NAMALWA (cell line): ENCODE data around the gene ELOVL1.
"Not testable (repeated sequence)": the region's sequence is repeated elsewhere in the genome, so short reads cannot be mapped to it uniquely, and the experiment has no call there.

Experiments used
- DNase-seq: peaks from one replicate; pipeline ENCODE4 v3.0.0-alpha.2; 2015; ENCODE audit warnings: low spot score

ELOVL1 gene

DNA sequence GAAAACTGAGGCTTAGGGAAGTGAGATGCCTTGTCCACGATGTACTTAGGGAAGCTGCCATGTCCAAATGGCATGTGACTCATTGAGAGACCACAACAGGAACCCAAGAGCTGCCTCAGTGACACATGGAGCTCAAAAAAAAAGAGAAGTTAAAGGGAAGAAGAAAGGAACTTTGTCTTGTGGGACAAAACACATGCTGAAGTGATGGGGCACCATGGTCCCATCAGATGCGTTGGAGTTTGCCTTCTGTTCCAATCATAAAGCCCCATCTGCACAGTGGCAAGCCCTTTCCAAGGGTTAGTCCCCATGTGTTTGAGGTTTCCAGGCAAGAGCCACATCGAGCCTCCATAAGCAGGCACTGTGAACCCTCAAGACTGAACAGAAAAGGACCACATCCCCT is 13.8 kb upstream of the ELOVL1 start:
- DNase-seq = no peak

DNA sequence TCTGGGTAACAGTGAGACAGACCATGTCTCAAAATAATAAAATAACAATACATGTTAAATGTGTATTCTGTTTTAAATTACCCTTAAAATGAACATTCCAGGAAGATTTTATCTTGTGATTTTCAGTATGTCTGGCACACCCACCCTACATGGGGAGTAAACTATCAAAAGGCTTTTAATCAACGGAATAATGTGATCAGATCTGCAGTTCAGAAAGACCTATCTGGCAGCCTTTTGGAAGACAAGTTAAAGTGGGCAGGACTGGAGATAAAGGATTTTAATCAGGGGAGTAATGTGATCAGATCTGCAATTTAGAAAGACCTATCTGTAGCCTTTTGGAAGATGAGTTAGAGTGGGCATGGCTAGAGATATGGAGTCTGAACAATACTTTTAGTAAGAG is 11.7 kb upstream of the ELOVL1 start:
- DNase-seq = no peak

GRCh38 chr1:43377831-43378230 is 10.0 kb upstream of the ELOVL1 start:
- DNase-seq = no peak

- DNase-seq = no peak
Measured at GRCh38 chr1:43376723-43377235, 9.0 kb upstream of the ELOVL1 start.

DNA sequence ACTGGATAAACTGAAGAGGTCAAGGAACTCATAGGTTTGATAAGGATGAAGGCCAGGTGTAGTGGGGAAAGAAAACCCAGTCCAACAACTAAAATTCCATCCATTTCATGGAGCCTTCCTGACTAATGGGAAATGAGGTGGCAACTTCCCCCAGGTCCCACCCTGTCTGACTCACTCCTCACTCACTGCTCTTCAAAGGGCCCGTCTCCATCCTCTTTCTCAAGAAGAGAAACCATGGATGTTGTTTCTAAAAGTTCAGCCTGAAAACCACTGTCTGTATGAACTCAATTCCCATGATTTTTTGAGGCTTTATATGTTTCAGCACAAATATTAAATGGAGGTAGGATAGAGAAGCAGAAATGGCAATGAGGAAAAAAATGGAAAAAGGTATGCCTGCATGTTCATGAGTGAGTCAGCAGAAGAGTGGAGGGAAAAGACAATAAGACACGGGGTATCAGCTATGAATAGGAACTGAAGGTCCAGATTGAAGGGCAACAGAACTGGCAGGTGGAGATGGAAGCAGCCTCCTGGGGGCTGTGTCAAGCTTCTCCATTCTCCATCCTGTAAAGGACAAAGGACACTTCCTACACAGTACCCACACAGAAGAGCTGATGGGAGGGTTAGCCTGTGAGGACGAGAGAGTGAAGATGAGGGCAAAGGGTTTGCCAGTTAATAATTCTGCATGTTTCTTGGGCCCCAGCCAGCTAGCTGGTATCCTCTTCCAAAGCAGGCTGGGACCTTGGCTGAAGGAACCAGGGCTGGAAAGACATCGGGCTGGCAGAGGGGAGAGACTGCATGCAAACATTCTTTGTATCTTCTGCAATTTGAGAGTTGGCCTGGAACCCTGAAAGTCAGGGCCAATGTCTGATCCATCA is 5.5 kb upstream of the ELOVL1 start:
- DNase-seq = no peak

- no peak for DNase-seq
Measured at GRCh38 chr1:43372172-43372571, 4.4 kb upstream of the ELOVL1 start.

- DNase-seq = no peak
Measured at GRCh38 chr1:43370564-43370963, 2.8 kb upstream of the ELOVL1 start.

GRCh38 chr1:43369779-43370178 is 2.0 kb upstream of the ELOVL1 start:
- not testable (repeated sequence) for DNase-seq

DNA sequence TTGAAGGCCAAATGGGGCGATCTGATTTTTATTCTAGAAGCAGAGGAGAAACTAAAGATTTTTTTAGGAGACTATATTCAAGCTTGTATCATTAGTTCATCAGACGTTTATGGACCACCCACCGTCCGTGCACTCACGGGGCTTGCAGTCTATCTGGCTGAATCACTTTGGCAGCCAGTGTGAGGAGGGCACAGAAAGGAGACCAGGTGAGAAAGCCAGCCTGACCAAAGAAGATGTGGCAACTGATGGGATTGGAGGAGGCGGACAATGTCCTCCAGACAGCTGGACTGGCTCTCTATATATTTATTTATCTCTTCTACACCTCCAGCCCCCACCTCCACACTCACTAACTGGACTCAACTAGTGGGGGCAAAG is 822 bp upstream of the ELOVL1 start:
- DNase-seq = no peak

- peak; percentile 54 for DNase-seq
Measured at GRCh38 chr1:43367026-43367903, 546 bp downstream of the ELOVL1 start.

DNA sequence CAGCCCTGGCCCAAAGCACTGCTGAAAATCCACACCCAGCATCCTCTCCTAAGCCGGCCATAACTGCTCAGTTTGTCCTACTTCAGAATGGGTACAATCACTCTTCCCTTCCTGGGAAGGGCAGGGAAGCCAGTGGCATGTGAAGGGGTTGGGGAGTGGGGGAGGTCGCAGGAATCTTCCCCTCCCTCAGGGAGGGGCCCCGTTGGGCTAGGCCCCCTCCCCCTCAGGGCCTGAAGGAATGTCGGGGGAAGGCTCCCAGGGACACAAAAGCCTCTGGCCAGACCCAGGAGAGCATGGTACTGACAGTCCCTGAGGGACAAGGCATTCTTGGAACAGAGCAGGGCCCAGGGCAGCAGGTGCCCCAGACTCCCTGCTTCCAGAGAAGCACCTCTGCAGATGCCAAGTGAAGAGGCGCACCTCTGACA is 1.2 kb downstream of the ELOVL1 start:
- DNase-seq = no peak

DNA sequence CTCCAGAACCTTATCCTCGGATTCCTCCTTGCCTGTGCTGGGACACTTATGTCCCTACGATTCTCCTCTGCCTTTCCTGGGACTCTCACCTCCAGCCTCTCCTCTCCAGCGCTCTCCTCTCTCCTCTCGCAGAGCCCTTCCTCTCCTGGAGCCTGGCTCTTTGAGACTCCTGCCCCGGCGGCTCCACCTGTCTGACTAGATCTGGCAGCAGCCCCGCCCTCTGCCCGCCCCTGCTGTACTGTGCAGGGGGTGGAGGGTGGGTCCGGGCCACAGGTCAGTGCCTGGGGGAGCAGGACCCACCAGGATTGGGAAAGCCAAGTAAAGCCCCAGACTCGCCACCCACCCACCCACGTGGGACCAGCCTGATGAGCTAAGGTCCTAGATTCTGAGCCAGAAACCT is 1.6 kb downstream of the ELOVL1 start:
- DNase-seq = no peak

DNA sequence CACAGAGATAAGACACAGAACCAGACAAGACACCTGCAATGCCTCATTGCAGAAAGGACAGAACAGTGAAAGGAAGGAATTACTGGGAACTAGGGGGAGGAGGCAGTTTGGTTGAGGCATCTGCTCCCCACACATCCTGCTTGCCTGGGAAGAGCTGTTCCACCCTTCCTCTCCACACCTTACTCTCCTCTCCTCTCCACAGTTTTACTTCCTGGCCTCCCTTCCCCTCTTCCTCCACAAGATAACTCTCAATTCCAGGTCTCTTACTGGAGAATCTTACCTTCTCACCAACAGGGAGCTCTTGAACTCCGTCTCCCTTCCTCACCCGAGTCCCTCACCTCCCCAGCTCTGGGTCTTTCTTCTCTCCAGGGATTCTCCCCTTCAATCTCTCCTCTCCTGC is 2.1 kb downstream of the ELOVL1 start:
- DNase-seq = no peak

DNA sequence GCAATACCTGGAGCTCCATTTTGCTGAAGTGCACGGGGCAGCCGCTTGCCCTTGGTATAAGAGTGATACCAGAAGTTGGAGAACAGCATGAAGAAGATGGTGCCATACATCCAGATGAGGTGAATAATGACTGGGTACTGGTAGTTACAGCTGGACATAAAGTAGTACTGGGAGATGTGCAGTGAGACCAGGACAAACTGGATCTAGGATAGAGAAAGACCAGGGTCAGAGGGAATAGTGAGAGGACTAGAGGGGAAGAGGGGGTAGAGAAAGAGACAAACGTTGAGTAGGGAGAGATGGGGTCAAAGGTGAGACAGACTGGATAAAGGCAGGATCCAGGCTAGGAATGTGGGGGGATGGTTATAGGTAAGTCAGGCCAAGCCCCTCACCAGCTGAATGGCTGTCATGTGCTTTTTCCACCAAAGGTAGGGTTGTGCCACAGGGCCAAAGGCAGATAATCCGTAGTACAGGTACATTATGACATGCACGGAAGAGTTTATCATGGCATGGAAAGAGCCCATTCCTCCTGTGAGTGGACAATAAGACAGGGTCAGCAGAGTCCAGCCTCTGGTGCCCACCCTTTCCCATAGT is 3.8 kb downstream of the ELOVL1 start:
- no peak for DNase-seq

- DNase-seq = no peak
Measured at GRCh38 chr1:43363283-43363934, 4.4 kb downstream of the ELOVL1 start.

DNA sequence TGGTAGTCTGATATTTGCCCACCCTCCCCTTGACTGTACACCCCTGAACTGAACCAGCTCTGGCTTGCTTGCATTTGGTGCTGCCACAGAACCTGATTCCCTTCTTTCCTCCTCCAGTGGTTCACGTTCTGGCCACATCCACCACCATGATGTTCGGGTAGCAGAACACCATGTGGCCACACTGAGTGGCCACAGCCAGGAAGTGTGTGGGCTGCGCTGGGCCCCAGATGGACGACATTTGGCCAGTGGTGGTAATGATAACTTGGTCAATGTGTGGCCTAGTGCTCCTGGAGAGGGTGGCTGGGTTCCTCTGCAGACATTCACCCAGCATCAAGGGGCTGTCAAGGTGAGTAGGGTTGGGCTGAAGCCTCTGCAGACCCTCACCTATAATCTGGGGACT is 7.2 kb downstream of the ELOVL1 start:
- DNase-seq = no peak

- DNase-seq = no peak
Measured at GRCh38 chr1:43359696-43360095, 8.1 kb downstream of the ELOVL1 start.

- peak; percentile 99 for DNase-seq
Measured at GRCh38 chr1:43358746-43359693, 8.8 kb downstream of the ELOVL1 start, which contains the start of gene CDC20. Gene CDC20, plus strand, starts transcription at chr1:43358981. Its CDS starts 235 bp downstream, at chr1:43359216.

DNA sequence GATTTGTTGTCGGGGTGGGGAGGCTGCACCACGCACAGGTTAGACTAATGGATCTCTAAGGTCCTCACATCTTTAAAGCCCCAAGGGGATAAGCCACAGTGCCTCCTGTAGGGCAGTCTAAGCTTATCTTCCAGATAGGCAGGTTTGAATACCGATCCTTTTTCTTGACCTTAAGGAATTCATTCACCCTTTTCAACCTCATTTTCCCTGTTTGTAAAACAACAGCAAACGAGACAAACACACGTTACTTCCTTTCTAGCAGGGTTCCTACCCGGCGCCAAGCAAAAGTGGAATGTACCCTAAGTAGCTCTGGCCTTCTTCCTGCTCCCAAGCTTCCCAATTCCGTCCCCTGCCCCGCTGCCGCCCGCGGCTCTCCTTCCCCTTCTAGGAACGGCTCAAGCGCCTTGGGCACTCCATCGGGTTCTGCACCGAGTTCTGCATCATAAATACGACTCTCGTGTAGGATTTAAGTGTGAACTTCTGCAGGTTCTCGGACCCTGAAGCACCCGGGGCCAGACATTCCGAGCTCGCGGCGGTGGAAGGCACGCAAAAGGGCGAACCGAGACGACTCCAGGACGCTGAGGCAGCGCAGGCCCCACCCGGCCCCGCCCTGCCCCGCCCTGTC is 9.6 kb downstream of the ELOVL1 start:
- peak; percentile 69 for DNase-seq

- DNase-seq = no peak
Measured at GRCh38 chr1:43357251-43357650, 10.6 kb downstream of the ELOVL1 start.
